Fibroblast of mammary gland (primary cell): ENCODE measurements around the gene TMEM62.
"Not testable (repeated sequence)": the region's sequence is repeated elsewhere in the genome, so short reads cannot be mapped to it uniquely, and the experiment has no call there.

Source experiments
- DNase-seq: peaks from one replicate; pipeline ENCODE4 v3.0.0-alpha.2; 2010; ENCODE audit warnings: low read depth
- H3K4me3 ChIP-seq: 2 replicates; pipeline ENCODE4 v1.5.1; 2011; ENCODE audit warnings: low read depth, mild to moderate bottlenecking, low read length, moderate library complexity; ENCODE audit not compliant: control insufficient read depth
- CTCF ChIP-seq: conservative IDR thresholded peaks from 2 replicates; pipeline ENCODE4 v1.5.1; 2011; ENCODE audit warnings: low read depth, low read length, inconsistent platforms; ENCODE audit not compliant: control insufficient read depth, insufficient read depth

TMEM62 gene

DNA sequence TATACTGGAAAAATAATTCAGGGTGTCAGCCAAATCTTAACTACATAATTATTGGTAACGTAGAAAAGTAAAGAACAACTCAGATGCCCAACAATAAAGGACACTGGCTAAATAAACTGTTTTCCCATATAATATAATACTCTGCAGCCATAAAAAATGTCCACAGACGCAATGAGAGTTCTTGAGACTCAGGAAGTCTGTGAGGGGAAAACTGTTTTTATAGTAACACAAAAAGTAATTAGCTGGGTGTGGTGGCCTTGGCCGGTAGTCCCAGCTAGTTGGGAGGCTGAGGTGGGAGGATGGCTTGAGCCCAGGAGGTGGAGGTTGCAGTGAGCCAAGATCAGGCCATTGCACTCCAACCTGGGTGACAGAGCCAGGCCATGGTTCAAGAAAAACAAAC, 22.0 kb upstream of the TMEM62 start:
- no peak overlapping the region for H3K4me3 ChIP-seq
- DNase-seq = no peak
- TF ChIP-seq CTCF = no peak

DNA sequence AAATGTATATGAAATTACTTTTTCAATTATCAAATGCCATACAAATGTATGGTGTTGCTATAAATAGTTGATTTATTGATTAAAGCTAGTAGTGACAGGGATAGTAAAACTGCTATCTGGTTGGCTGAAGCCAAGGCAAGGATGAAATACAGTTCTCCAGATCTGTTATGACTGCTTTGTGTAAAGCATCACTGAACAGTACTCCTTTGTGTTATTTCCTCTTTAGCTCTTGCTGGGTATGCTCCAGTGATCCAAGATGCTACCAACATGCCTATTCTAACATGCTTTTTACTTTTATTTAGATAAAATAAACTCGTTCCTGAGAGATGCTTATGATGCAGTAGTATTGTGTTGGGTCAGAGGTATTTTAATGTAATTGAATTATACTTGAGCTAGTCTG, 15.1 kb upstream of the TMEM62 start:
- no peak for TF ChIP-seq CTCF
- H3K4me3 ChIP-seq = no peak overlapping the region
- no peak for DNase-seq

DNA sequence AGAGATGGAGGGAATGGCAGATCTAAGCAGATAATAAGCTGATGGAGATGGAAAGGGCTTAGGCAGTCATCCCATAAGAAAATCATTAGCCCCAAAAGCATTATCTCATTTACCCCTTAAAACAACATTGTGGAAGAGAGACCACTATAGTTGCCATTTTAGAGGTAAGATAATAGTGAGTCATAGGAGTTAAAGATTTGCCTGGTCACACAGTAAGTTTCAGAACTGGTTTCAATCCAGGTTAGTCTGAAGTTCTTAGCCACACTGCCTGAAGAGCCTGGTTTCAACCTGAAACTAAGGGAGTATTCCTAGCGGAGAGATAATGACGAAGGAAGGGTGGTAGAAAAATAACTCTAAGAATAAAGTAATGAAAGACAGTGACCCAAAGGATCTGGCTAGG, 14.6 kb upstream of the TMEM62 start:
- no peak for TF ChIP-seq CTCF
- H3K4me3 ChIP-seq = no peak overlapping the region

GRCh38 chr15:43121863-43122262, 11.5 kb upstream of the TMEM62 start:
- no peak for TF ChIP-seq CTCF
- DNase-seq = no peak
- no peak overlapping the region for H3K4me3 ChIP-seq

More for the DNA sequence above, 14.6 kb upstream of the TMEM62 start:
- no peak for DNase-seq

DNA sequence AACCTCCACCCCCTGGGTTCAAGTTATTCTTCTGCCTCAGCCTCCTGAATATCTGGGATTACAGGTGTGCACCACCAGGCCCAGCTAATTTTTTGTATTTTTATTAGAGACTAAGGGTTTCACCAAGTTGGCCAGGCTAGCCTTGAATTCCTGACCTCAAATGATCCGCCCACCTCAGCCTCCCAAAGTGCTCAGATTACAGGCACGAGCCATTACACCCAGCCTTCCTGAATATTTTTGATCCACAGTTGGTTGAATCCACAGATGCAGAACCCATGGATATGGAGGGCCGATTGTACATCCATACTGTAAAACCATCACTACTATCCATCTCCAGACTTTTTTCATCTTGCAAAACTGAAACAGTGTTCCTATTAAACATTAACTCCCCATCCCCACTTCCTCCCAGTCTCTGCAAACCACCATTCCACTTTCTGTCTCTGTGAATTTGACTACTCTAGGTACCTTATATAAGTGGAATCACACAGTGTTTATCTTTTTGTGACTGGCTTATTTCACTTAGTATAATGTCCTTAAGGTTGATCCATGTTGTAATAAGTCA, 8.2 kb upstream of the TMEM62 start:
- no peak for DNase-seq
- no peak for TF ChIP-seq CTCF
- no peak overlapping the region for H3K4me3 ChIP-seq

GRCh38 chr15:43126356-43126755, 7.0 kb upstream of the TMEM62 start:
- no peak for TF ChIP-seq CTCF
- no peak for DNase-seq
- no peak overlapping the region for H3K4me3 ChIP-seq

GRCh38 chr15:43127752-43128151, 5.6 kb upstream of the TMEM62 start:
- H3K4me3 ChIP-seq = no peak overlapping the region

DNA sequence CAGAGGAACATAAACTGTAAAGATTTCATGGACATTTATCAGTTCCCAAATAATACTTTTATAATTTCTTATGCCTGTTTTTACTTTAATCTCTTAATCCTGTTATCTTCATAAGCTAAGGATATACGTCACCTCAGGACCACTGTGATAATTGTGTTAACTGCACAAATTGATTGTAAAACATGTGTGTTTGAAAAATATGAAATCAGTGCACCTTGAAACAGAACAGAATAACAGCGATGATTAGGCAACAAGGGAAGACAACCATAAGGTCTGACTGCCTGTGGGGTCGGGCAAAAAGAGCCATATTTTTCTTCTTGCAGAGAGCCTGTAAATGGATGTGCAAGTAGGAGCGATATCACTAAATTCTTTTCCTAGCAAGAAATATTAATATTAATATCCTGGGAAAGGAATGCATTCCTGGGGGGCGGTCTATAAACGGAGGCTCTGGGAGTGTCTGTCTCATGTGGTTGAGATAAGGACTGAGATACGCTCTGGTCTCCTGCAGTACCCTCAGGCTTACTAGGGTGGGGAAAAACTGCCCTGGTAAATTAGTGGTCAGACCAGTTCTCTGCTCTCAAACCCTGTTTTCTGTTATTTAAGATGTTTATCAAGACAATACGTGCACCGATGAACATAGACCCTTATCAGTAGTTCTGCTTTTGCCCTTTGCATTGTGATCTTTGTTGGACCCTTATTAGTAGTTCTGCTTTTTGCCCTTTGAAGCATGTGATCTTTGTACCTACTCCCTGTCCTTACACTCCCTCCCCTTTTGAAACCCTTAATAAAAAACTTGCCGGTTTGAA, 5.0 kb upstream of the TMEM62 start:
- not testable (repeated sequence) for H3K4me3 ChIP-seq

More at GRCh38 chr15:43127752-43128151, 5.6 kb upstream of the TMEM62 start:
- TF ChIP-seq CTCF = no peak
- DNase-seq = no peak

More for the DNA sequence above, 5.0 kb upstream of the TMEM62 start:
- DNase-seq = not testable (repeated sequence)
